OCI-LY3 (cell line): ENCODE measurements around the gene METTL4.

Experiments used
- EZH2phosphoT487 ChIP-seq: fragments of 200-600 bp; shearing (Covaris generic); IDR thresholded peaks from 2 replicates; pipeline ENCODE4 v1.6.1; 2018; ENCODE audit warnings: antibody characterized with exemption, mixed run types, low read depth
- TF ChIP-seq, protein P1 (sequence below): fragments of 200-600, 300-600 bp; sonication (generic); IDR thresholded peaks from 2 replicates; pipeline ENCODE4 v1.5.1; 2014; ENCODE audit warnings: antibody characterized with exemption, low read length, low read depth

DNA sequence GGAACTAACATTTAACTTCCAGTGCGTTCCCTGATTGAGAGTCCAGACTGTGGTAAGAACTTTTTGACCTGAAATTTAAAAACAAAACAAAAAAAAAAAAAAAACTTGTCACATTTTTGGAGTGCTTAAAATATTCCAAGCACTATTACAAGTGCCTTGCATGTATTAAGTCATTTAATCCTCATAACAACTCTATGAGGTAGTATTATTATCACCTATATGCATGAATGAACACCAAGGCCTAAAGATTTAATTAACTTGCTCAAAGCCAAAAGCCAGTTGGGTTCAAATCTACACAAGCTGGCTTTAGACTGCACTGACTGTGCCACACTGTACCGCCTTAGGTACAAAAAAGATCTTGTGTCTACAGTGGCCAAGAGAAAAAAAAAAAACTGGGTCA lies 35.2 kb downstream of the METTL4 start:
- TF ChIP-seq, protein P1, sequence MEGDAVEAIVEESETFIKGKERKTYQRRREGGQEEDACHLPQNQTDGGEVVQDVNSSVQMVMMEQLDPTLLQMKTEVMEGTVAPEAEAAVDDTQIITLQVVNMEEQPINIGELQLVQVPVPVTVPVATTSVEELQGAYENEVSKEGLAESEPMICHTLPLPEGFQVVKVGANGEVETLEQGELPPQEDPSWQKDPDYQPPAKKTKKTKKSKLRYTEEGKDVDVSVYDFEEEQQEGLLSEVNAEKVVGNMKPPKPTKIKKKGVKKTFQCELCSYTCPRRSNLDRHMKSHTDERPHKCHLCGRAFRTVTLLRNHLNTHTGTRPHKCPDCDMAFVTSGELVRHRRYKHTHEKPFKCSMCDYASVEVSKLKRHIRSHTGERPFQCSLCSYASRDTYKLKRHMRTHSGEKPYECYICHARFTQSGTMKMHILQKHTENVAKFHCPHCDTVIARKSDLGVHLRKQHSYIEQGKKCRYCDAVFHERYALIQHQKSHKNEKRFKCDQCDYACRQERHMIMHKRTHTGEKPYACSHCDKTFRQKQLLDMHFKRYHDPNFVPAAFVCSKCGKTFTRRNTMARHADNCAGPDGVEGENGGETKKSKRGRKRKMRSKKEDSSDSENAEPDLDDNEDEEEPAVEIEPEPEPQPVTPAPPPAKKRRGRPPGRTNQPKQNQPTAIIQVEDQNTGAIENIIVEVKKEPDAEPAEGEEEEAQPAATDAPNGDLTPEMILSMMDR = no peak
- no peak for TF ChIP-seq EZH2phosphoT487
